GM18502 (cell line): ENCODE data around the gene CD86.
"Not testable (repeated sequence)": the region's sequence is repeated elsewhere in the genome, so short reads cannot be mapped to it uniquely, and the experiment has no call there.

Experiments used
- ATAC-seq: cut with Tn5 transposase; IDR thresholded peaks from one replicate; pipeline ENCODE4 v1.9.1; 2021; ENCODE audit warnings: mild to moderate bottlenecking; ENCODE audit not compliant: unreplicated experiment, poor library complexity

CD86 gene, protein sequence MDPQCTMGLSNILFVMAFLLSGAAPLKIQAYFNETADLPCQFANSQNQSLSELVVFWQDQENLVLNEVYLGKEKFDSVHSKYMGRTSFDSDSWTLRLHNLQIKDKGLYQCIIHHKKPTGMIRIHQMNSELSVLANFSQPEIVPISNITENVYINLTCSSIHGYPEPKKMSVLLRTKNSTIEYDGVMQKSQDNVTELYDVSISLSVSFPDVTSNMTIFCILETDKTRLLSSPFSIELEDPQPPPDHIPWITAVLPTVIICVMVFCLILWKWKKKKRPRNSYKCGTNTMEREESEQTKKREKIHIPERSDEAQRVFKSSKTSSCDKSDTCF

GRCh38 chr3:122055215-122055614 lies at the start of gene CD86:
CD86 (plus strand) TSS chr3:122055362; CDS start chr3:122055490, 128 bp downstream.
- ATAC-seq: peak; percentile 98

DNA sequence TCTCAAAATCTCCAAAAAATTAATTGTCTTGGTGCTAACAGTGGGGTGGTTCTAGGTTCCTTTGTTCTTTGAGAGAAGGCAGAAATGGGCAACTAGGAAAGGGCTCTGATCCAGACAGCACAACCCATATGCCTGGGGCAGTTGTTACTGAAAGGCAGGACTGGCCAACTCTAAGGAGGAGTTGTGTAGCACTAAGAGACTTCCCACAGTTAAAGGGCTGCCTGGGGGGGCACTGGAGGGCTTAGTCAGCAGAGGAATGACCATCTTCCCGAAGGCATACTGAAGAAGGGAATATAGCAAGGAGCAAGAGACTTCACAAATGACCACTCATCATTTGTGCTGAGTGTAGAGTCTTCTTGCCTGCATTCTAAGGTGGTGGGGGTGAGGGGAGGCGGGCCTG lies 48.9 kb upstream of the CD86 start:
- ATAC-seq: no peak

DNA sequence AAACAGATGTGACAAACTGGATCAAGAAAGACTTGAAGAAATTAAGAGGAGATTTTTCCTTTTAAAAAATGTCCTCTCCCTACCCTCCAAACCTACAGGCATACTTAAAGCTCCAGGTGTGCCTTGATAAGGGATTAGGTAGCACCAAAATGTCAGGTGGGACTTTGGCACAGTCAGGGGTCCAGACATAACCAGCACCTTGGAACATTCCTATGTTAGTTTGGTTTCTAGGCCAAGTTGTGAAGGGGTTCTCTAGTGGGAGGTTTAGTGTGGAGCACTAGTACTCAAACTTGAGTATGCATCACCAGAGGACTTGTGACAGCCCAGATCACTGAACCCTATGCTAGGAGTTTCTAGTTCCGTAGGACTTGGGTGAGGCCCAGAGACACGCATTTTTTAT lies 47.0 kb upstream of the CD86 start:
- ATAC-seq: no peak

GRCh38 chr3:122010506-122010905 lies 44.7 kb upstream of the CD86 start:
- no peak for ATAC-seq

- ATAC-seq: no peak
These were observed 43.8 kb upstream of the CD86 start for GRCh38 chr3:122011396-122011795.

DNA sequence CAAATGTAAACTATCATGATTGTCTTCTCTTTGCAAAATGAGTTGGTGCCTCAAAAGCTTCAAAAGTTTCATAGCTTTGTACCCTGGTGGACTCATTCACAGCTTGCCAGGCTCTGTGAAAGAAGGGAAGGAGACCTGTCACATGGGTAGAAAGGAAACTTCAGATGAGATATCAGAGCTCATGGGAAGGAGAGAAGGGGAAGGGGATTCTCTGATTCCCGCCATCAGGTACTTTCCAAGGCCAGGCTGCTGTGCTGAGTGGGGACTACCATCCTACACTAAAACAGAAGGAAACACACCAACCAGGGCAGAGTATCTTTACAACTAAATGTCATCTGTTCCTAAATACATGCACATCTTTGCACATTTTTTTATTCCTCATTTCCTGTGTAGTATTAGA lies 42.3 kb upstream of the CD86 start:
- ATAC-seq: no peak

DNA sequence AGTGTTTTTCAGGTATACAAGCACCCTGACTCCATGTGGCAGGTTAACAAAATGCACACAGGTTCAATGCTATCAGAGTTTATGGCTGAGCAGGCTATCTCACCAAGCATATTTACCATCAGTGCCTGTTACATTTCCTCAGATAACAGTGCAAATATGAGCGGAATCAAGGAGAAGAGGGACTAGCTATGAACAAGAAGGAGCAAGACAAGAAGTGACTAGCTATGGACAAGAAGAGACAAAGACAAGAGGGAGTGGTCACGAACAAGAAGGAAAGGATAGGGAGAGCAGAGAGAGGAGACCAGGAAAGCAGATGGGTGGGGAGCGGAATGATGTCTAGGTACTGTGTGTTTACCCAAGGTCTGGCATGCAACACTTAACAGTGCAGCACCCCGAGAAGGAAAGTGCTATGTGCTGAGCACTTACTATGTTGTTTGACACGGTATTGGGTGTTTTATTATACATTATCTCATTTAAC lies 41.7 kb upstream of the CD86 start:
- ATAC-seq: no peak

DNA sequence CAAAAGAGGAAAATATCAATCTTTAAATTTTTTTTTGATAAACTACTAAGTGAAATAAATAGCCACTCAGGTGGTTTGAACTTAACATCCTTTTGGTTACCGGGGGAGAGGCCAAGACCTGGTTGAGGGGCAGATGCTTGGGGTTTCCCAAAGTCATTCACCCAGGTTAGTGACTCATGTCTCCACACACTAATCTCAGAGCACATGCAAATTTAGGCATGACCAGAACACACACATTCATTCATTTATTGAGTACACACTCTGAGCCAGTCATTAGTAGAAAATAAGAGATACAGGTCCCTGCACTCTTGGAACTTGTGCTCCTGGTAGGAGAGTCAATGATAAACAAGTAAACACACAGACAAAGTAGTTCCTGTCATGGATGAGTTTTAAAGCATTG lies 40.4 kb upstream of the CD86 start:
- peak; percentile 85 for ATAC-seq

- no peak for ATAC-seq
These were observed 35.7 kb upstream of the CD86 start for GRCh38 chr3:122019493-122019892.

DNA sequence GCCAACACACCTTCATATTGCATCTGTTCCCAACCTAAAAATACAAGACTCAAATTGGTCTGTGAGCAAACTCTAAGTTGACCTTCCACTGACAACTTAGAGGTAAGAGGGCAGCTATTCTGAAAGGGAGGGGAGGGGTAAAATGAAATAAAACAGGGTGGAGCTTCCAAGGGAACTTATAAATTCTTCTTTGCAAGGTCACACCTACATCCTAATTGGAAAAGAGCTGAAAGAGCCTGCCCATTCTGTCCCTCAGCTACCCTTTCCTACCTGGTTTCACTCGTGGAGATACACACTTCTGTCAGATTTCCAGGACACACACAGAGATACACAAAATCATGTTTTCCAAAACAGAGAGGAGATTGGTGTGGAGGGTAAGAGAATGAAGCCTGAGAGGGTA lies 34.1 kb upstream of the CD86 start:
- ATAC-seq: no peak

DNA sequence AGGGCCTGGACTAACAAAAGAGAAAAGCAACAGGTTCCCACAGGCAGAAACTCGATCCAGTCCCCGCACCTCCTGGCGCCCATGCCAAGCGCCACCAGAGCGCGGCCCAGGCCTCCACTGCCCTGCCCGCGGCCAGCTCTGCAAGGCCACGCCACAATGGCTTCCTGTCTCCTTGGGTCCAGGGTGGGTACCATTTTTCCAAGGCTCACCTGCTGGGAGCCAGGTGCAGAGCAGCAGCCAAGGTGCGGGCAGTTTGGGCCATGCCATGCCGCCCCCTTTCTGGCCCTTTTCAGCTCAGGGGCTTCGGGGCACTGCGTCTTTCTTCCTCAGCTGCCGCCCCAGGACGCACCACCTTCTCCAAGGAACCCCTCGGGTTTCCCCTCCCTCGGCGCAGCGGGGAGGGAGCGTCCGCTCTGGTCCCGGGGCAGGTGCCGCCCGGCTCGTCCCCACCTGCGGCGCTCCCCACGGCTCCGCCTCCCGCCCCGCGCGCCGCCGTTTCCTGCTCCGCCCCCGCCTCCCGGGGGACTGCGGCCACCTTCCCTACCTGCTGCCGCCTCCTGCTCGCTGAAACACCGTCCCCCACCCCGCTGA lies 33.3 kb upstream of the CD86 start, which contains the start of gene ILDR1:
Gene ILDR1, minus strand, starts transcription at position 437 of the 591 bp plus-strand sequence. Its CDS starts 170 bp downstream, at position 267.
- peak; percentile 45 for ATAC-seq

DNA sequence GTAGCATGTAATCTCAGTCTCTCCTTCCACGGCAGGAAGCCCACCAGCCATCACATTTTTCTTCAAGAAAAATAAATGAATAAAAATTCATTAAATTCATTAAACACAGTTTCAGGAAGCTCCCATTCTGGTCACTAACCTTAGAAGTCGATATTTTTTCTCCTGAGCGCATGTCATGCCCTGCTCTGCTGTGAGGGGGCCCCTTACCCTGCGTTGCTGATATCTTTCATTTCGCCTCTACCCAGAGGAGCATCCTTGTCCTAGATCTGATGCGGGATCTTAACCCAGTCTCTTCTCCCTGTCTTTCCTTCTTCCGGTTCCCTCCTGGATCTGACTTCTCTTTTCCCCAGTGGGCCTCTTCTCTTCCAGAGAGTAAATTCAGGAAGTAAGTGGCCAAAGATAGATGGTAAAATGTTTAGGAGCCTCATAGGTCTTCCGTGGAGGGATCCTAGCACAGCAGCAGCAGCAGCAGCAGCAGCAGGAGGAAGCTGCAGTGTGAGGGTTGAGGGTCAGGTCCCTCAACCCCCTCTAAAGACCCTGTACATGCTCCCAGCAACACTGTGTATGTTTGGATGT lies 31.7 kb upstream of the CD86 start:
- no peak for ATAC-seq

DNA sequence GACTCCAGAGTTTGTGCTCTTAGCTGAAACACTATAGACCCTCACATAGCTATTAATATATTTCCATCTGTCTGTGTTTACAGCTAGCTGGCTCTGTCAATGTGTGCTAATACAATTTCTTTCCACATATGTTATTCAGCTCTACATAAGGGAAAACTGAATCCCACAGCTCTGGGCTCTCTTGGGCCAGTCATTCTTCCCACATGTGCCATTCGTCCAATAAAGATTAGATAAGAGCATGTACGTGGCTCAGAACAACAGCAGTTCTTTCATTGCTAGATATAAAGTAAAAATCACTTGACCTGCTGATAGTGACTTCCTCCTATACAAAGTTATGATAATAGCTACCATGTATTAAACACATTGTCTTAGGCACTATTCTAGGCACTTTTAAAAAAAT lies 30.4 kb upstream of the CD86 start:
- no peak for ATAC-seq

- ATAC-seq: peak; percentile 85
These were observed 29.9 kb upstream of the CD86 start for GRCh38 chr3:122025296-122025695.

- ATAC-seq: peak; percentile 72
These were observed 24.6 kb upstream of the CD86 start for GRCh38 chr3:122030381-122031122.

DNA sequence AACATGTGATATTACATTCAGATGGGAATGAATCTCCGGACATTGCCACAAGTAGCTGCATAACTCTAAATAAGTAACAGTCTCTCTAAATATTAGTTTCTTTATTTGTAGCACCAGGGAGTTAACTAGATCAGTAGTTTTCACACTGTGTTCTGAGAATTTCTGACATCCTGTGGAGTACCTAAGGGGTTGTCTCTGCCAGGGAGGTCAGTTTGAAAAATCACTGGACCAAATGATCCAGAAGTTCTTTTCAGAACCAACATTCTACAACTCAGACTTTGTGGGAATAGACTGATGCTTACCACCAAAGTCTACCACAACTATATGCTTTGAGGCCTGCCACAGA lies 24.1 kb upstream of the CD86 start:
- peak; percentile 36 for ATAC-seq

DNA sequence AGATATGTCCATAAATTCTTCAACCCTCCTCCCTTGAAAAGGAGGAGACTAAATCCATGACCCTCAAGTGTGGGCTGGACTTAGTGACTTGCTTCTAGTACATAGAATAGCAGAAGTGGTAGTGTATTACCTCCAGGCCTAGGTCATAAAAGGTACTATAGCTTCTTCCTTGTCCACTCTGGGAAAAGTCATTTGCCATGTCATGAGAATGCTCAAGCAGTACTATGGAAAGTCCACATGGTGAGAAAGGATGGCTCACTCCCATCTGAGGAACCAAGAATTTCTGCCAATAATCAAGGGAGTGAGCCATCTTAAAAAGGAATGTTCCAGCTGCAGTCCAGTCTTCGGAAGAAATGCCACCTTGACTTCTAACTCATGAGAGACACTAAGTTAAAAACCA lies 22.6 kb upstream of the CD86 start:
- ATAC-seq: no peak

GRCh38 chr3:122033023-122033422 lies 22.1 kb upstream of the CD86 start:
- ATAC-seq: no peak

GRCh38 chr3:122047296-122047695 lies 7.9 kb upstream of the CD86 start:
- not testable (repeated sequence) for ATAC-seq

DNA sequence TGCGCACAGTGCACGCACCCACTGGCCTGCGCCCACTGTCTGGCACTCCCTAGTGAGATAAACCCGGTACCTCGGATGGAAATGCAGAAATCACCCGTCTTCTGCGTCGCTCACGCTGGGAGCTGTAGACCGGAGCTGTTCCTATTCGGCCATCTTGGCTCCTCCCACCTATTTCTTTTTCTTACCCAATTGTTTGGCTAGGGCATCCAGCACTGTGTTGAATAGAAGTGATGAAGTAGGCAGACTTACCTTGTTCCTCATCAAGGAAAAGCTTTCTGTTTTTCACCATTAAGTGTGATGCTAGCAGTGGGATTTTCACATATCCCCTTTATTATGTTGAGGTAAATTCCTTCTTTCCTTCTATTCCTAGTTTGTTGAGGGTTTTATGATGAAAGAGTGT lies 7.4 kb upstream of the CD86 start:
- not testable (repeated sequence) for ATAC-seq

DNA sequence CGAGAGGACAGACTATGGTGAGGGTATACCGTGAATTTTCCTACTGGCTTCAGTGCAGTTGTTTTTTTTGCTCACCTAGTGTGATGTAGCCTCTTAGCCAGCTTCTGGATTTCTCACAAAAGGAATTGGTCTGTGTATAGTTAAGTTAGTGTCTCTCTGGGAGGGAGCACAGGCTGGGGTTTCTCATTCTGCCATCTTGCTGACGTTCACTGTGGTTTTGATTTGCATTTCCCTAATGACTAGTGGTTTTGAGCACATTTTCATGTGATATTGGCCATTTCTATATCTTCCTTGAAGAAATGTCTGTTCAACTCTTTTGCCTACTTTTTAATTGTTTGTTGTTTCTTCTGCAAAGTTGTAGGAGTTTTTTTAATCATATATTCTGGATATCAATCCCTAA lies 2.2 kb upstream of the CD86 start:
- peak; percentile 49 for ATAC-seq
